ENCODE measurements around the gene ZNF41.

GRCh38 chrX:47523297-47523696 is 40.3 kb upstream of the ZNF41 start:
- TF ChIP-seq POLR2AphosphoS5 (IDR thresholded peaks at IDR 0.05; ENCODE audit: low read depth, low read length), result no peak
- TF ChIP-seq REST (IDR thresholded peaks at IDR 0.05; ENCODE audit: insufficient read depth in 1 of 2, low read depth in 2 of 2, low read length in 2 of 2), result no peak
